Esophagus muscularis mucosa (tissue), 4 donors: ENCODE data around the gene ASF1B. TPM values are rescaled to one million over a fixed set of nuclear protein-coding genes. Genes with fewer than 3 reads are reported as not detected.

ENCODE experiments used
- DNase-seq: peaks from one replicate; pipeline ENCODE4 v3.0.0-alpha.2; 2017; ENCODE audit errors: extremely low spot score
- H3K27ac ChIP-seq, 4 donors: fragments of 200-600 bp; sonication (generic); replicated peaks in 1 of 4; 1 replicate in 3 of 4; 2 replicates in 1 of 4; pipeline ENCODE4 v1.5.1; 2016 to 2019; ENCODE audit warnings: mild to moderate bottlenecking in 1 of 4
- H3K27me3 ChIP-seq, 4 donors: fragments of 200-600 bp; sonication (generic); one replicate each; pipeline versions ENCODE4 v1.5.1 to v1.6.0; 2016 to 2019
- H3K36me3 ChIP-seq, 4 donors: fragments of 200-600 bp; sonication (generic); one replicate each; pipeline ENCODE4 v1.5.1; 2016 to 2019
- H3K4me1 ChIP-seq, 4 donors: fragments of 200-600 bp; sonication (generic); one replicate each; pipeline ENCODE4 v1.5.1; 2016 to 2019
- H3K4me3 ChIP-seq, 4 donors: fragments of 200-600 bp; sonication (generic); 1 replicate in 2 of 4; 2 replicates in 2 of 4; pipeline ENCODE4 v1.5.1; 2016 to 2019; ENCODE audit warnings: mild to moderate bottlenecking in 4 of 4, moderate library complexity in 1 of 4
- H3K9me3 ChIP-seq, 4 donors: fragments of 200-600 bp; sonication (generic); 1 replicate in 3 of 4; 2 replicates in 1 of 4; pipeline ENCODE4 v1.5.1; 2016 to 2019
- EP300 ChIP-seq: sonication (generic); formaldehyde crosslinking; IDR thresholded peaks from one replicate; pipeline ENCODE4 v1.6.1; 2017; ENCODE audit warnings: antibody characterized with exemption
- POLR2A ChIP-seq: fragments of 450-650 bp; IDR thresholded peaks from one replicate; pipeline ENCODE4 v1.6.1; 2017; ENCODE audit warnings: antibody characterized with exemption, moderate library complexity, mild to moderate bottlenecking, low read depth
- POLR2AphosphoS5 ChIP-seq, 2 donors: sonication (generic); formaldehyde crosslinking; IDR thresholded peaks; one replicate each; pipeline ENCODE4 v1.6.1; 2017; ENCODE audit warnings: antibody characterized with exemption in 2 of 2
- WGBS: methylation state at CpG from one replicate; pipeline ENCODE4 v1.1.5; 2018; 5-methylcytosine and 5-hydroxymethylcytosine counted together
- intact Hi-C: fragments of 100-400 bp; cut with DNase I; formaldehyde crosslinking; loops from one replicate; pipeline ENCODE4 v1.15.1; 2023
- total RNA-seq, 4 donors: library from RNA; depleted of rRNA; stranded (reverse); fragments of >200 nt; gene quantifications; one replicate each; pipeline versions ENCODE4 v1.1.0 to v1.2.1, GENCODE V29; 2016
- TF ChIP-seq, protein P1 (sequence below), 3 experiments: fragments of 200-600 bp in 2 of 3; fragments of 450-650 bp in 1 of 3; sonication (generic) in 2 of 3; IDR thresholded peaks; one replicate each; pipeline ENCODE4 v1.5.1; 2017 to 2019; ENCODE audit warnings: antibody characterized with exemption in 3 of 3, mild to moderate bottlenecking in 2 of 3, moderate library complexity in 1 of 3

The ASF1B gene
- total RNA-seq, 4 donors from 2014 or later: 0.63 to 1.3 (median 0.65) TPM; not detected in 1

DNA sequence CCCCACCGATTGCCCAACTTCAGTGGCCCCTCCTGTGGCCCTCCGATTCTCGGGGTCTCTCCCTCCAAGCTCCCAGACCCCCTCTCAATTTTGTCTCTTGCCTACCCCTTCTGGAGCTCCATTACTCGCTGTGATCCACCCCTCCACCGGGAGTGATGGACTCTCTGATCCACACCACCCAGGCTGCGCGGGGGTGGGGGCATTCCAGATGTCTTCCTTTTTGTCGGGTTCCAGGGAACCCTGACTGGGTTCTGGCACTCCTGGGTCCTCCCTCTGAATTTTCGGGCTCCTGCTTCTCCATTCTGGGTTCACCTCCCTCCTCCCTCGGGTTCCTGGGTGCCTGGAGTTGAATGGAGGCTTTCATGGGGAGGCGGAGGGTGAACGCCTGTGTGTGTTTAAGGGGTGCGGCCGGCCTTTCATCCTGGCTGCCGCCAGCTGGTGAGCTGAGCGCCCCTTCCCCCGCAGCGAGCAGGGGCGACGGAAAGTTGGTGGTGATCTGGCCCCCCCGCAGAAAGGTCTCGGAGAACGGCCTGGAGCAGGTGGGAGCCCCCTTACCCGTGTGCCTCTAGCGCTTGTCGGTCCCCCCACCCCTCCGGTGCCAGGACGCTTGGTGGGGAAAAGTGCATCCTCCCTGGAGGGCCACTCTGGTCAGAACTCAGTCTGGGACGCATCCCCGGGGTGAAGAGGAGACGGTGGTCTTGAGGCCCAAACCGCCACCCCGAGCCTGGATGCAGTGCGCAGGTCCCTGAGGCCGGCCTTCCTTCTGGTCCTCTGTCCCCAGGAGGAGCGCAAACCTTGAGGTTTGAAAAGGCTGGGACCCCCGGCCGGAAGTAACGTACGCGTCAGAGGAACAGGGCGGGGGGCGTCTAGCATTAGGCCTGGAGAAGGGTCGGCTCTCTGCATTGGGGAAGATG is 62.2 kb downstream of the ASF1B start:
- Histone ChIP-seq H3K9me3 (no peaks in the 10 kb centered on the region), H3K4me3 (peak overlapping the region; percentile 64 to 81 (median 75)), H3K36me3 (no peaks in the 10 kb centered on the region), H3K27me3 (no peaks in the 10 kb centered on the region), H3K27ac (peak overlapping the region; percentile 86 to 94 (median 89)), H3K4me1 (peaks cover 25 to 45% (median 43%) of the 10 kb centered on the region in 4 donors)
- intact Hi-C loops: loop anchor here (2.0 to 10.0 kb wide), 4 partner anchors 45 to 289 kb away; partner anchors contain the start of genes ASF1B and RFX1
- DNase-seq: no peak
- WGBS: 0% methylated on average over 12 of the region's 44 CpGs
- TF ChIP-seq, protein P1, sequence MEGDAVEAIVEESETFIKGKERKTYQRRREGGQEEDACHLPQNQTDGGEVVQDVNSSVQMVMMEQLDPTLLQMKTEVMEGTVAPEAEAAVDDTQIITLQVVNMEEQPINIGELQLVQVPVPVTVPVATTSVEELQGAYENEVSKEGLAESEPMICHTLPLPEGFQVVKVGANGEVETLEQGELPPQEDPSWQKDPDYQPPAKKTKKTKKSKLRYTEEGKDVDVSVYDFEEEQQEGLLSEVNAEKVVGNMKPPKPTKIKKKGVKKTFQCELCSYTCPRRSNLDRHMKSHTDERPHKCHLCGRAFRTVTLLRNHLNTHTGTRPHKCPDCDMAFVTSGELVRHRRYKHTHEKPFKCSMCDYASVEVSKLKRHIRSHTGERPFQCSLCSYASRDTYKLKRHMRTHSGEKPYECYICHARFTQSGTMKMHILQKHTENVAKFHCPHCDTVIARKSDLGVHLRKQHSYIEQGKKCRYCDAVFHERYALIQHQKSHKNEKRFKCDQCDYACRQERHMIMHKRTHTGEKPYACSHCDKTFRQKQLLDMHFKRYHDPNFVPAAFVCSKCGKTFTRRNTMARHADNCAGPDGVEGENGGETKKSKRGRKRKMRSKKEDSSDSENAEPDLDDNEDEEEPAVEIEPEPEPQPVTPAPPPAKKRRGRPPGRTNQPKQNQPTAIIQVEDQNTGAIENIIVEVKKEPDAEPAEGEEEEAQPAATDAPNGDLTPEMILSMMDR (IDR thresholded peaks at IDR 0.05): peak in 1 of 3 experiments; percentile 1
- TF ChIP-seq POLR2AphosphoS5 (IDR thresholded peaks at IDR 0.05): no peak
- no peak for TF ChIP-seq EP300
- TF ChIP-seq POLR2A: no peak

- no peaks in the 10 kb centered on the region for H3K9me3 ChIP-seq
- peak overlapping the region; percentile 64 to 81 (median 75) for H3K4me3 ChIP-seq
- DNase-seq: no peak
- TF ChIP-seq POLR2A (no peak), EP300 (no peak), POLR2AphosphoS5 (IDR thresholded peaks at IDR 0.05) (peak; percentile 38 to 81)
- TF ChIP-seq, protein P1 (IDR thresholded peaks at IDR 0.05): peak; percentile 37 to 85 (median 67)
- WGBS: no CpG with 5 or more reads among the region's 106 CpGs
- peak overlapping the region; percentile 86 to 94 (median 89) for H3K27ac ChIP-seq
- H3K4me1 ChIP-seq: peaks cover 25 to 45% (median 43%) of the 10 kb centered on the region in 4 donors
- H3K36me3 ChIP-seq: no peaks in the 10 kb centered on the region
- intact Hi-C loops: loop anchor here (2.0 to 10.0 kb wide), 3 partner anchors 45 to 289 kb away; partner anchors contain the start of gene ASF1B
- H3K27me3 ChIP-seq: no peaks in the 10 kb centered on the region
These were observed 63.0 kb downstream of the ASF1B start for GRCh38 chr19:14073261-14073924.

- 0% methylated on average over 7 of the region's 51 CpGs for WGBS
- no peak for DNase-seq
- no peaks in the 10 kb centered on the region for H3K36me3 ChIP-seq
- H3K9me3 ChIP-seq: no peaks in the 10 kb centered on the region
- H3K4me1 ChIP-seq: peaks cover 25 to 45% (median 43%) of the 10 kb centered on the region in 4 donors
- no peaks in the 10 kb centered on the region for H3K27me3 ChIP-seq
- peak within 1 kb of the TSS; percentile 86 to 94 (median 89) for H3K27ac ChIP-seq
- TF ChIP-seq POLR2A: no peak
- TF ChIP-seq, protein P1 (IDR thresholded peaks at IDR 0.05): no peak
- no peak for TF ChIP-seq POLR2AphosphoS5 (IDR thresholded peaks at IDR 0.05)
- TF ChIP-seq EP300: no peak
- intact Hi-C loops: loop anchor here (1.0 to 10.0 kb wide), 4 partner anchors 46 to 288 kb away; partner anchors contain the start of gene ASF1B
- H3K4me3 ChIP-seq: peak within 1 kb of the TSS; percentile 64 to 81 (median 75)
These were observed 63.7 kb downstream of the ASF1B start, which contains the start of gene MISP3 for GRCh38 chr19:14072535-14073260. Gene MISP3 (plus strand): TSS chr19:14072786. CDS start chr19:14073310, 524 bp downstream.
